Stimulated activated CD8-positive, alpha-beta memory T cell treated with anti-CD3 and anti-CD28 coated beads, Interleukin-4, amount 100 ng/mL, for 24 hours (primary cell): ENCODE data around the gene PIGC.

ENCODE experiments used
- DNase-seq: peaks from one replicate; pipeline ENCODE4 v3.0.0-alpha.2; 2020; ENCODE audit warnings: low read depth

The PIGC gene

GRCh38 chr1:172443666-172444453 lies at the start of gene PIGC:
Gene PIGC (minus strand): TSS chr1:172444069. CDS start chr1:172442622, 1,447 bp downstream.
- peak; percentile 88 for DNase-seq

GRCh38 chr1:172492421-172492820 lies 48.6 kb upstream of the PIGC start:
- DNase-seq, result no peak

GRCh38 chr1:172489847-172490246 lies 46.0 kb upstream of the PIGC start:
- DNase-seq, result no peak

DNA sequence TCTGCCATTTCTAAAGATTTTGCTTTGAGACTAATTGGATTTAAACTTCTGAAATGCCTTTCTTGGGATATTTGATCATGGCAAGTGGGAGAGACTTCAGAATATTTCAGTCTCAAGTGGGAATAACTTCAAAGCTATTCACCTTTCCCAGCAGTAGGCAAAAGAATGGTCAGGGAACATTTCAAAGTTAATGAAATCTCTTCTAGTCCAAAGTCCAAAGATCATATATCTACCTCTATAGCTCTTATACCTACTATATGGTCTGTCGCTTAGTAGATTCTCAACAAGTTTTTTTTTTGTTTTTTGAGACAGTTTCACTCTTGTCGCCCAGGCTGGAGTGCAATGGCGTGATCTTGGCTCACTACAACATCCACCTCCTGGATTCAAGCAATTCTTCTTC lies 44.5 kb upstream of the PIGC start:
- no peak for DNase-seq

DNA sequence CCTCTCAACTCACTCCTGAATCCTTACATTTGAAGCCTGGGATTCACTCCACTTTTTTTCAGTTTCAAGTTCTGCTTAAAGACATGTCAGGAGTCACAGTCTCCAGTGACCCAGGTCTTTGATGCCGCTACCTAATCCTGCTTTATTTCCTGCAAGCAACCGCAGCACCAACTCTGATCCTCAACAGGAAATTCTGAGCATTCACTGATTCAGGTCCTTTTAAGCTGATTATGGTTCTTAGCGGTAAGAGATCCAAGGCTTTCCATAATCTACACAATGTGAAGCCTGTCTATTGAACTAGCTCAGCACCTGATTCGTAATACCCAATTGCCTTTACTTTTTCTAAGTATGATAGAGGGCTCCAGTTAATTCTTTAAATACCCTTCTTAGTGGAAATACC lies 43.7 kb upstream of the PIGC start:
- no peak for DNase-seq

DNA sequence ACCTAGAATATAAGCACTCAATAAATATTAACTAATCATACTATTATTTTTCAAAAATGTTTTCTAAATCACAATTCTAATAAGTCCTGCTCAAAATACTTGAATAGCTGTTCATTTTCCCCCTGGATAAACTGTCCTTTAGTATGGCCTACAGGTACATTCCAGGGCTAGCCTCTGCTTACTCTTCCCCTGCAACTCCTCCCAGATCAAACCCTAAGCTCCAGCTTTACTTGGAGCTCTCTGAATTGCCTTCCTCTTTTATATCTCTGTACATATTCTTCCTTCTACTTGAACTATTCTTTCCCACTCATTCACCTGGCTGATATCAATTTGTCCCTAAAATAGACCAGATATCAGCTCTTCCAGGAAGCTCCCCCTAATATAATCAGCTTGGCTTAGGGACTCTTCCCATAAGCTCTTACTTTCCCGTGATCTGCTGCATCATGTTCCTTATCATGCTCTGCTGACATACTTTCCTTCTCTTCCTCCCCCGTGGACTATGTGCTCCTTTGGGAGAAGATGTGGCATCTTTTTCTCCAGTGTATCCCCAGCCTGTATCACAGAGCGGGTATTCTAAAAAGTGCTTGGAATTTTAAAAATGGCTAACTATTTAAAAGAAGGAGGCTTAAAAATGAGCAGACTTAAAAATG lies 43.1 kb upstream of the PIGC start:
- no peak for DNase-seq

- no peak for DNase-seq
Measured at GRCh38 chr1:172485626-172486025, 41.8 kb upstream of the PIGC start.

GRCh38 chr1:172484252-172484651 lies 40.4 kb upstream of the PIGC start:
- no peak for DNase-seq

GRCh38 chr1:172483448-172483847 lies 39.6 kb upstream of the PIGC start:
- no peak for DNase-seq

- DNase-seq, result no peak
Measured at GRCh38 chr1:172482044-172482443, 38.2 kb upstream of the PIGC start.

- DNase-seq, result no peak
Measured at GRCh38 chr1:172480431-172480830, 36.6 kb upstream of the PIGC start.

DNA sequence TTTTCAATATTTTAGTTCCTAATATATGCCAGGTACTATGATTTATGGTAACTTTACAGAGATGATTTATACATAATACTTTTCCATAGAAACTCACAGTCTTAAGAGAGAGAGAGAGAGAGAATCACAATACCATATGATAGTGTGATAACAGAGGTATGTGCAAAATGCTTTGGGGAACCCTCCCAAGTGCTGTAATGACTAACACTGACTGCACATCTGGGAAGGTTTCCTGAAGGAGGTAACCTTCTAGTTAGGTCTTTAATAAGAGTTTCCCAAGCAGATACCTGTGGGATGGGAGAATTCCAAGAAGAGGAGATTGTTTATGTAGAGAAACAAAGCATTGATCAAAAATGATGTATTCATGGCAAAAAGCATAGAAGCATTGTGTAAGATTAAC lies 34.6 kb upstream of the PIGC start:
- DNase-seq, result no peak

- no peak for DNase-seq
Measured at GRCh38 chr1:172477741-172478140, 33.9 kb upstream of the PIGC start.

GRCh38 chr1:172477216-172477615 lies 33.3 kb upstream of the PIGC start:
- no peak for DNase-seq

- DNase-seq, result no peak
Measured at GRCh38 chr1:172476218-172476811, 32.4 kb upstream of the PIGC start.

DNA sequence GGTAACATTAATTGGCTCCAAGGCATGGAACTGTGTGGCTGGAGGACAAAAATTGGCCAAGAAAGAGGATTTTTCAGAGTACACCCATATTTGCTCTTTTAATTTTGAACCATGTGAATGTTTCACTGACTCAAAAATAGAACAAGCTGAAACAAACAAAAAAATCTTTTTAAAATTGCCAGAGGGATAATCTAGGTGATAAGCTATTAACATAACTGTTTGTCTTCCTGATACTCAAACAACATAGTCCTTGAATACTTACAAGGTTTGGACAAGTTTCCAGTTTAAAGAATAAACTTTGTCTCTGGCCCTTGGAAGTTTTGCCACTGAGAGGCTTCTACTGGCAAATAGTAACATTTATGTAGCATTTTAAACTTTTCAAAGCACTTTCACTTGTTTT lies 30.0 kb upstream of the PIGC start:
- no peak for DNase-seq

- DNase-seq, result no peak
Measured at GRCh38 chr1:172473302-172473701, 29.4 kb upstream of the PIGC start.

DNA sequence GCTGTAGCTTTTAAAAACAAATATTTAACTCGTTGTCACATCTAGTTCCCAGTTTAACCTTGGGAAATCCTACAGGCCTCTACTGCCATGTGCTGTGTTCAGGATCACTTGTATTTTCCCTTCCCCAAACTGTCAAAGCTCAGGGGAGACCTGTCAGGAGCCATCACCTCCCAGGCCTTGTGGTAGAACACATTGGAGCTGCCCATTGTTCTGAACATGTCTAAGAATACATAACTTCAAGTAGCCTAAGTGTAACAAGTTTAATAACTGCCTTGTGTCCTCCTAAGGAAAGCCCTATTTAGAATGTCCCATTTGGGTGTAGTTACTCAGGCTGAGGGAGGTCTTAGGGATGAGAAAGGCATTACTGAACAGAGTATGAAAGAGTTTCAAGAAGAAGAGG lies 28.6 kb upstream of the PIGC start:
- DNase-seq, result no peak

DNA sequence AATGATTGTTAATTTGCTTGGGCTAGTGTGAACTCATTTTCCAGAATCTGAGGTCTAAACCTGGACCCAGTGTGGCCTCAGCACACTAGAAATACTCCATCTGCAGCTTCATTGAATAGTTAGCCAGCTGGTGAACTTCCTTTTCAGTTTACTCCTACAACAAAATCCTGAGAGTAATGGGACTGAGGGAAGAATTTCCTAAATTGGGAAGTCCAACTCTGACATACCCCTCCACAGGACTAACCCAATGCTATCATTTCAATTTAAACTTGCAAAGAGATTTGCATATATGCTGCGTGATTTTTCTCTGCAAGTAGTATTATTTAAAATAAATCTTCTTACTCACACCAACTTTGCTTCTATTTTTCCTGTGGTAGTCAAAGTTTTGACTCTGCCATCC lies 27.8 kb upstream of the PIGC start:
- no peak for DNase-seq

DNA sequence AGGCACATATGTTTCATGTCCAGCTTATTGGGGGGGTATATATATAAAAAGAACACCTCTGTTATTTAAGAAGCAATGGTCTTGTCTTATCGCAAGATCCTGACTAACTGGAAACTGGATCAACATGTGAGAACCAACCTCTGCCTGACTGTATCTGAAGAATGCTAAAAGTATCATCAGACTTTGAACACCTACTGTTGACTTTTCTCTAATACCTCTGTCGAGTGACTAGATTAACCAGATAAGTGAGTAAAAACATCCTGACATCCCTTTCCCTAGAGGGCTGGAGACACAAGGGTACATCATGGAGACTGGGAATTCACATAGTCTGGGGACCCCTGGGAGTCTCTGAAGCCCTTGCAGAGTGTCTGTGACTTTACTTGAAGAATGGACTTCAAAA lies 26.3 kb upstream of the PIGC start:
- DNase-seq, result no peak

GRCh38 chr1:172469717-172470116 lies 25.8 kb upstream of the PIGC start:
- DNase-seq, result no peak

DNA sequence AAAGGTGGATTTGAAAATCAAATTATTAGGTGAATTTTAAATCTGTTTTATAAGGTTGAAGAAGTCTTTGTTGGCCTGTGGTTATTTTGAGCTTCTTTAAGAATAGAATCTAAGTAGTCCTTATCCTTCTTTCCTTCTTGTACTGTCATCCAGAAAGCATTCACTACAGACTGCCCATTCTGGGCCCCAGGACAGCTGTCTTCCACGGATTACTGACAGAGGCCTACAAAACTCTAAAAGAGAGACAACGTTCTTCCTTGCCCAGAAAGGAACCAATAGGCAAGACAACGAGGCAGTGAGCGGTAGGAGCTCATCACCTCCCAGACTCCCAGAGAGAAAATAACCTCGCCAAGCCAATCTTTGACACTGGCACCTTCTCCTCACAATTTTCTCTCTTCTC lies 24.4 kb upstream of the PIGC start:
- DNase-seq, result no peak

GRCh38 chr1:172467446-172467845 lies 23.6 kb upstream of the PIGC start:
- DNase-seq, result no peak
